Ishikawa (cell line): ENCODE results near the gene ANKFY1.

Experiments used
- CEBPB ChIP-seq: IDR thresholded peaks from 2 replicates; pipeline ENCODE4 v1.6.1; 2012
- TAF1 ChIP-seq: IDR thresholded peaks from 2 replicates; pipeline ENCODE4 v1.6.1; 2012; ENCODE audit warnings: low read depth, mild to moderate bottlenecking
- YY1 ChIP-seq: IDR thresholded peaks from 2 replicates; pipeline ENCODE4 v1.6.1; 2012; ENCODE audit warnings: low read depth
- TF ChIP-seq, protein P1 (sequence below): IDR thresholded peaks from 2 replicates; pipeline ENCODE4 v1.6.1; 2012; ENCODE audit warnings: low read depth, mild to moderate bottlenecking
- TF ChIP-seq, protein P2 (sequence below): IDR thresholded peaks from 2 replicates; pipeline ENCODE4 v1.6.1; 2012

DNA sequence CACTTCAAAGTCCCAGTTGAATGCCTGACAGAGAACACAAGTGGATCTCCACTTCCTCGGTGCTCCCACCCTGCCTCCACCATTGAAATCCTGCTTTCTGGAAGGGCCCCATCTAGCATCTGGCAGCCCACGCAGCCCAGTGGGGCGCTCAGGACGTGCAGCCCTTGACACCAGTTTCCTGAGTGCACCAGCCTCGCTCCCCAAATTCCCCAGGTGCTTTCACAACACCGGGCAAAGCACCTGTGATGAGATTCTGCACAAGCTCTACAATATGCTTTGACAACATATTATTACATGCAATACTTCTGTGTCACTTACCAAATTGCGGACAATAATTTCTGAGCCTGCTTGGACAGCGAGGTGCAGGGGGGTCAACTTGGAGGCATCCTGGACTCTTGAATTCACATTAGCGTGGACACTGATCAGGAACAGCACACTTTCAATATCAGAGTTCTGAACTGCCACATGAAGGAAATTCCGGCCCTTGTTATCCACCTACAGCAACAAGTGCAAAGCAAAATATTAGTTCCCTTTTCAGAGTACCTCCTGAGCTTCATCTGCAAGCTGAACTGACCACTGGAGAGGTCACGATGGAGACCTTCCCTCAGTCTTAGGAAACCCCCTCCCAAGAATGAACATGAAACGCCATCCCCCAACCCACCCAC, 86.8 kb downstream of the ANKFY1 start:
- TF ChIP-seq TAF1 (no peak), YY1 (no peak), CEBPB (no peak)
- TF ChIP-seq, protein P1, sequence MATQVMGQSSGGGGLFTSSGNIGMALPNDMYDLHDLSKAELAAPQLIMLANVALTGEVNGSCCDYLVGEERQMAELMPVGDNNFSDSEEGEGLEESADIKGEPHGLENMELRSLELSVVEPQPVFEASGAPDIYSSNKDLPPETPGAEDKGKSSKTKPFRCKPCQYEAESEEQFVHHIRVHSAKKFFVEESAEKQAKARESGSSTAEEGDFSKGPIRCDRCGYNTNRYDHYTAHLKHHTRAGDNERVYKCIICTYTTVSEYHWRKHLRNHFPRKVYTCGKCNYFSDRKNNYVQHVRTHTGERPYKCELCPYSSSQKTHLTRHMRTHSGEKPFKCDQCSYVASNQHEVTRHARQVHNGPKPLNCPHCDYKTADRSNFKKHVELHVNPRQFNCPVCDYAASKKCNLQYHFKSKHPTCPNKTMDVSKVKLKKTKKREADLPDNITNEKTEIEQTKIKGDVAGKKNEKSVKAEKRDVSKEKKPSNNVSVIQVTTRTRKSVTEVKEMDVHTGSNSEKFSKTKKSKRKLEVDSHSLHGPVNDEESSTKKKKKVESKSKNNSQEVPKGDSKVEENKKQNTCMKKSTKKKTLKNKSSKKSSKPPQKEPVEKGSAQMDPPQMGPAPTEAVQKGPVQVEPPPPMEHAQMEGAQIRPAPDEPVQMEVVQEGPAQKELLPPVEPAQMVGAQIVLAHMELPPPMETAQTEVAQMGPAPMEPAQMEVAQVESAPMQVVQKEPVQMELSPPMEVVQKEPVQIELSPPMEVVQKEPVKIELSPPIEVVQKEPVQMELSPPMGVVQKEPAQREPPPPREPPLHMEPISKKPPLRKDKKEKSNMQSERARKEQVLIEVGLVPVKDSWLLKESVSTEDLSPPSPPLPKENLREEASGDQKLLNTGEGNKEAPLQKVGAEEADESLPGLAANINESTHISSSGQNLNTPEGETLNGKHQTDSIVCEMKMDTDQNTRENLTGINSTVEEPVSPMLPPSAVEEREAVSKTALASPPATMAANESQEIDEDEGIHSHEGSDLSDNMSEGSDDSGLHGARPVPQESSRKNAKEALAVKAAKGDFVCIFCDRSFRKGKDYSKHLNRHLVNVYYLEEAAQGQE = no peak
- TF ChIP-seq, protein P2, sequence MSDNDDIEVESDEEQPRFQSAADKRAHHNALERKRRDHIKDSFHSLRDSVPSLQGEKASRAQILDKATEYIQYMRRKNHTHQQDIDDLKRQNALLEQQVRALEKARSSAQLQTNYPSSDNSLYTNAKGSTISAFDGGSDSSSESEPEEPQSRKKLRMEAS = no peak
